Suppressor macrophage (primary cell): ENCODE data around the gene PARD3.

Experiments
- DNase-seq, 4 experiments: peaks; one replicate each; pipeline ENCODE4 v3.0.0-alpha.2; 2020 to 2022

PARD3 gene

GRCh38 chr10:34327184-34327583, 487.9 kb downstream of the PARD3 start:
- no peak for DNase-seq

DNA sequence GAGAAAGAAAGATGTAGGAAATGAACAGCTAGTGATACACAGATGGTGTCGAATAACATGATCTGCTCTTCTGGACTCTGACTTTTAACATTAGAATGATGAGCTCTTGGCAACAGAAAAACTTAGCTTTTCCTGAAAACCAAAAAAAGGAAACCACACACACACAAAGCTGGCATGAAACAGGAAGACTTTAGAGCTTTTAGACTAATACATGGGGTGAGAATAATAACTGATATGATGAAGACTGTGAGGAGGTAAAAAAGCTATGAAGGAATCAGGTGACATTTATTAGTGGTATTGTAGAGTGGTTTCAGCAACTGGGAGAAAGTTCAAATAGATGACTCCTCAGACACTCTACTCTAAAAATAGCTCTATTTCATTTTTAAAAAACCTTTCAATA, 491.9 kb downstream of the PARD3 start:
- no peak for DNase-seq

GRCh38 chr10:34320265-34320664, 494.8 kb downstream of the PARD3 start:
- no peak for DNase-seq

DNA sequence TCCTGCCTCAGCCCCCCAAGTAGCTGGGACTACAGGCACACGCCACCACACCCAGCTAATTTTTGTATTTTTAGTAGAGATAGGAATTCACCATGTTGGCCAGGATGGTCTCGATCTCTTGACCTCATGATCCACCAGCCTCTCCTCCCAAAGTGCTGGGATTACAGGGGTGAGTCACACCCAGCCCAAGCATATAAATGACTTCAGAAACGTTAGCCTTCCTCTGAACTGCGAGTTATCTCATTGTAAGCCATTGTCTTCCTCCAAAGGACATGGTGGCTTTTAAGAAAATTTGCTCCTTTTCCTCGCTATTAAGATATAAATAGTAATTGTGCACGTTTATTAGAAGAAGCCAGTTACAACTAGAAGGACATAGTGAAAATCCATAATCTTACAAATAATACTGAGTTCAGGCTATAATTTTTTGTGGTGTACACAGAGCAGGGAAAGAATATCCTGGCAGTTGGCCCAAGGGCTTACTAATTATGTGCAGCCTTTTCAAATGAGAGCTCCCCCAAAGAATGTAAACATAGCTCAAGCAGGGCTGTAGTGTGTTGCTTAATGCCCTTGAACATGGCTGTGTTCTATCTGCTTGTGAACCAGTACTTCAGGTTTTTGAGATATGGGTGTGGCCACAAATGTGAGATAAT, 495.8 kb downstream of the PARD3 start:
- DNase-seq, result no peak

GRCh38 chr10:34316154-34316553, 498.9 kb downstream of the PARD3 start:
- DNase-seq, result no peak

DNA sequence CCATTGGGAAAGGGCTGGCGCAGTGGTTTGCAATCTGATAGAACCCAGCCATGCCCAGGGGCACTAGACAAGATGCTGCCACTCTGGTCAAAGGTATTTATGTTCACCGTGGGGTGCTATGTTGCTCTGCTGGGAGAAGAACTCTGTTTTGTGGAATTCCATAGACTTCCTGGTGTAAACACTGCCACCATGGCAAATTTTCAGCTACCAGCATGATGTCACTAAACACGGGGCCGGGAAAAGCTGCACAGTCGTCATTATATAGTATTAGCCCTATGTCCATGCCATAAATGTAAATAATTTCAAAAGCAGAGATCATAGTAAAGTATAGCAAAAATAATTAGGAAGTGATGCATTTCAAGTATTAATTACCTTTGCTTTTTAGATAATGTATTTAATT, 500.6 kb downstream of the PARD3 start:
- DNase-seq, result no peak

DNA sequence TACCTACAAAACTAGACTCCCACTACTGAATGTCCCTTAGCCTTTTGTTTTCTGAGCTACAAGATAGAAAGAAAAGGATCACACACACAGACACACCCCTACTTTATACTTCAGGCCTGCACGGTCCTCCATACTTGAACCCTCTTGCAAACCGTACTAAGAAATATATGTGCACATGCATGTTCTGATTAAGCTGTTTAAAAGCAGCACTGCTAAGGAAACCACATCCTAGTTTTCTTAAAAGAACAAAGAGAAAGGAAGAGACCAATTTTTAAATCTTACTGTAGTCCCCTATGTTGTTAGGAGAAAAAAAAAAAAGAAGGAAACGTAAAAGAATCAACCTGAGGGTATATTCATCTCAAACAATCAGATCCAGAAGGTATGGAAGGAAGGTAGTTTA, 501.2 kb downstream of the PARD3 start:
- no peak for DNase-seq

DNA sequence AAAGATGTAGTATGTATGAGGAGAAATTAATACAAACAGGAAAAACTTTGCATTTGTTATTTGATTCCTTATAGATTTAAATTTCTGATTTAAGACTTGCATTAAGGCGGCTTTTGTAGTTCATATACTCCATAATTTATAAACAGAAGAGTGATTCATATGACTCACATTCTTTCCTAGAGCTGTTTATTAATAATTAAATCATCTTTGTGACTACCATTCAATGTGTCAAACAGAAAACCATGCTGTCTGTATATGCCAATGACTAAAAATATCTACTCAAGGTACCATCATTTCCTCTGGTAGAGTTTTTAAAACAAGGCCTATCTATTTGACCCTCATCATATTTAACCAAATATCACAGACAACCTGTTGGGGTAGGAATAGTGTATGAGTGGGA, 501.7 kb downstream of the PARD3 start:
- DNase-seq, result no peak

DNA sequence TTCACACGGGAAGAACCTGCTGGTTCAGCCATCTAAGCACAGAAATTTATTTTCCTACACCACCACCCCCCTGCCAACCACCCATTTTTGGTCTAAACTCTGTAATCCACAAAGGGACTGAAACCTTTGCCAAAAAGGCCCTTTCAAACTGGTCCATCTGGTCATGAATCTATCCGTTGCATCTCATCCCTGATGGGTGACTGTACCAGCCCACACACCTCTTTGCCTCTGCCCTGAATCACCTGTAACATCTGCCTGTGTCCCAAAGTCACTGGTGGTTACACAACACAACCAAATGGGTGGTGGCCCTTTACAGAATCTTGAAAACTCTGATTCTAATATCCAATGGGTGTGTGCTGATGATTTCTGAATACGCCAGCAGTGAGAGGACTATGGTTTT, 503.4 kb downstream of the PARD3 start:
- no peak for DNase-seq

DNA sequence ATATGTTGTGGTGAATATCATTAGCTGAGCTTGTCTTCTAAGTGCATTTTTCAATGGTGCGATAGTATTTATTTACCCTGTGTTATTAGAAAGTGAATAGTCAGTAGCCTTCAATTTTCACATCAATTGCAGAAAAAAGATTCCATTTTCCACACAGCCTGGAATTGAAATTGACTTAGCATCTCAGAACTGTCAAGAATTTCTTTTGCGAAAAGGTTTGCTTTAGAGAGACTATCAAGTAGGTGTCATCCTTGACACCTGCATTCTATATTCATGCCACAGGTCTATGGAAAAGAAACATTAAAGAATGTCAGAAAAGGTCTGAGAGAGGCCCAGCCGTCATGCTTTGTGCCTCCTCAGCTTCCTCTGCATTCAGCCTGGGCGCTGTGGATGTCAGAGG, 504.9 kb downstream of the PARD3 start:
- DNase-seq, result no peak

GRCh38 chr10:34305189-34305588, 509.9 kb downstream of the PARD3 start:
- DNase-seq, result peak in 2 of 4 experiments; percentile 3 to 12

- DNase-seq, result no peak
Observed at GRCh38 chr10:34303022-34303421, 512.1 kb downstream of the PARD3 start.

DNA sequence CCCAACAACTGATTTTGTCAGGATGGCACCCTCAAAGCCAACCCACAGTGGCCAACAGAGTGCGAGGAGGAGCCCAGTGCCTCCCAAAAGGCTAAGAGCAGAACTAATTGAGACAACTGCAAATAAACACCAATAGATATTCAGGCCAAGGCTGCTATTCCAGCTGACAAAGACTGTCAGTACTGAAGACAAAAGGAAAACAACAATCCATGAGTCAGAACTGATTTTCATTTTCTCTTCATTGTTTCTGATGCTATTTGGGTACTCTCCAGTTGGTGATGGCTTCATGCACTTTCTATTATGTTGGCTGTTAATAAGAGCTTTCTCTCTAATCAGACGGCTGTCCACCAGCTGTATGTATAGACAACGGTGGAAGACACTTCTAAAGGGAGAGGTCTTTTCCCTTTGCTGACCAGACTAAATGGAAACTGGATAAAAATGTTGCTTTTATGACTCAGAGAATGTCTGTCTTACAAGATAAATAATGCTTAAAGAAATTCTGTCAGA, 515.9 kb downstream of the PARD3 start:
- no peak for DNase-seq

- DNase-seq, result no peak
Observed at GRCh38 chr10:34298346-34298818, 516.7 kb downstream of the PARD3 start.

- no peak for DNase-seq
Observed at GRCh38 chr10:34297541-34298345, 517.4 kb downstream of the PARD3 start.

DNA sequence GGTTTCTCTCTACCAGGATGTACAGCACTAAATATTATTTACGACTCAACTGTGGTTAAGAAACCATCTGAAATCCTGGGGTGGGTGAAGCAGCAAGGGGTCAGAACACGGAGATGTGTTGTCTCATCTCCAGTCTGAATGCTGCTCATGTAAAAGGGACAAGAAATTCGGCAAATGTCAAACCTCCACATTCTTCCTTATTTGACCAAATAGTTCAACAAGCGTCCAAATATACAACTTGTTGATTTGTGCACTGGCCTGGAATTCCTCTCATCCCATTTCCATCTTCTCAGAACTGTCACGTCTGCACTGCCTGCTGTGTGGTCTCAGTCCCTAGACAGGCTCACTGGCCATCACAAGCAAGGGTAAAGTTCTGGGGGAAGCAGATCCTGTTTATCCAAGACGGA, 520.0 kb downstream of the PARD3 start:
- DNase-seq, result no peak

GRCh38 chr10:34294137-34294536, 521.0 kb downstream of the PARD3 start:
- no peak for DNase-seq

DNA sequence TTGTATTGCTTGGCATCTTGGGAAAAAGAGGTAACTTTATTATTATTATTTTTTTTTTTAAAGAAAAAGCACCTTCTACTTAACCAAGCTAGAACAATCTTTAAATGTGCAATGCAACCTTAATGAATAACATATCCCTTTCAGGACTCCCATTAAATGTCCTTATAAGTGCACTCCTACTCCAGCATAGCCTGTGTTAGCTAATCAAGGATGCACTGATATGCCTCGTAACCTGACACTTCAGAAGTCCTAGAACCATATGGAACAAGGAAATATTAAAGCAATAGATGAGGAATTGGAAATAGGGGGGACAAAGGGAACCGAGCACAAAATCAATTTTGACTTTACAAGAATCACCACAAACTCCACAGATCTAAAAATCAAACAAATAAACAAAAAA, 522.4 kb downstream of the PARD3 start:
- DNase-seq, result no peak

GRCh38 chr10:34292194-34292565, 522.9 kb downstream of the PARD3 start:
- DNase-seq, result no peak

DNA sequence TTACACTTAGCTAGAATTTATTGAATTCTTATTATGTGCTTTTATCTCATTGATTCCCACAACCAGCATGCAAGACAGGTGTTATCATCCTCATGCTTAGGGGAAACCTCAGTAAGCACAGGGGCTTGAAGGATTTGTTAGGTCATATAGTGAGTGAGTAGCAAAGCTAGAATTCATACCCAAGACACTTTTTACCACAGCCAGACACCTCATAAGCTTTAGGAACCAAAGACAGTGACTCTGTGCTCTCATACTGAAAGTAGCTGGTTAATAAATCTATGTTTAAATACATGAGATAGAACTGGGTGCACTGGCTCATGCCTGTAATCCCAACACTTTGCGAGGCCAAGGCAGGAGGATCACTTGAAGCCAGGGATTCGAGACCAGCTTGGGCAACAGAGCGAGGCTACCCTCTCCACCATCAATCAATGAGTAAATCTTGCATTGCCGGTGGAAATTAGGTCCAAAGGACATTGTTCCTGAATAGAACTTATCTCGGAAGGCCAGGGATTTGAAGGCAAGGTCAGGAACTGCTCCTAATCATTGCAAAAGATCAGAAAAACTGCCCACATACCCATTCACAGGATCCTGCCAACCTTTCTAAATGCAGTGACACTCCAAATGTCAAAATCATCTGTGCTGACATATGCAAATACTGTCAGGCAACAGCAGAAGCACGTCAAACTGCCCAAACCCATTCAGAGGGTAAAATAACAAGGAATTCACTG, 523.5 kb downstream of the PARD3 start:
- DNase-seq, result no peak

DNA sequence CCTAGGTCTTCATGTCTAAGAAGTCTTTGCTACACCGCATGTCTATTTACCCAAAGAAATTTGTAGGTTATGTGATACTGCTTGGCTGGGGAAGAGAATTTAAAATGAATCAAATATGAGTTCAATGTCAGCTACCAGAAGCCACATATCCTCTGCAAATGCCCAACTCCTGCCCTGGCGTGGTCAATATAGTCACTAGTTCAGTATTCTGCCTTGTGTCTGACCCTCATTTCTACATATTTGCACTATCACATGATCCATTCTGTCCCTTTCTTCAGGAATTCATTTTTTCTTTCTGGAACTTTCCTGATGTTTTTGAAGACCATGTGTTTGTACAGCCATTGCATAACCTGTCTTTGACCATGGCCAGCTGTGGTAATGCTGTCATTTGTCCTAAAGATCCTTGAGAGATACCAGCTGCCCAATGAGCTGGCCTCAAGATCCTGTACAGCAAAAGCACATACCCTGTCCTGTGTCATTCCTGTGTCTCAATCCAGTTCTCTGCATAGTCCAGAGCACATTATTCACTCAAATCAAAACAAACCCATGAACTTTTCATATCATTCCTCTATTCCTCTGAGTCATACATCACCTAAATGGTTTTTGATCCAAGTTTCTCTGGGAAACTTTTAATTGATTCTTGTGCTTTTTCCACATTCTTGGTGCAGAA, 524.5 kb downstream of the PARD3 start:
- no peak for DNase-seq

DNA sequence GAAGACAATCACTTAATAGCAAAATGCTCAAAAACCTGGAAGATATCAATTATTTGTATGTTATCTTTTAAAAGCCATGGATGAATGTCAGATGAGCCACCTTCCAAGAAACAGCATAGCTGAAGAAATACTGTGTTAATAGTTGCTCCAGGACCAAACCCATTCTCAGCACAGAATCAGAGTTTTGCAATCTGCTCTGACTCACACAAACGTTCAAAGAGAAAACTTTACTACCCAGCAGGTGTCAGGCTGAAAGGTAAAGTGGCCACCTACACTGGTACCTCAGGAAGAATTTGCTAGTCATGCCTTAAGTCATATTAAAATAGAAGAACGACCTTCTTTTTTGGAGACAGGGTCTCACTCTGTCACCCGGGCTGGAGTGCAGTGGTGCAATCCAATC, 526.5 kb downstream of the PARD3 start:
- DNase-seq, result no peak
